Hepatocyte (in vitro differentiated cells): ENCODE data around the gene CECR2.

Experiments
- EZH2 ChIP-seq: fragments of 200-600 bp; sonication (generic); IDR thresholded peaks from 2 replicates; pipeline ENCODE4 v1.6.1; 2016; ENCODE audit warnings: antibody characterized with exemption, mild to moderate bottlenecking, borderline replicate concordance
- EZH2phosphoT487 ChIP-seq: fragments of 200-600 bp; sonication (generic); IDR thresholded peaks from one replicate; pipeline ENCODE4 v1.6.1; 2018; ENCODE audit warnings: antibody characterized with exemption, mild to moderate bottlenecking, low read depth, moderate library complexity; ENCODE audit not compliant: unreplicated experiment, severe bottlenecking
- TF ChIP-seq, protein P1 (sequence below): fragments of 200-600 bp; sonication (generic); IDR thresholded peaks from 2 replicates; pipeline ENCODE4 v1.5.1; 2016; ENCODE audit warnings: antibody characterized with exemption, mild to moderate bottlenecking; ENCODE audit not compliant: poor library complexity

GRCh38 chr22:17475318-17476230 is 106.3 kb downstream of the CECR2 start:
- TF ChIP-seq, protein P1, sequence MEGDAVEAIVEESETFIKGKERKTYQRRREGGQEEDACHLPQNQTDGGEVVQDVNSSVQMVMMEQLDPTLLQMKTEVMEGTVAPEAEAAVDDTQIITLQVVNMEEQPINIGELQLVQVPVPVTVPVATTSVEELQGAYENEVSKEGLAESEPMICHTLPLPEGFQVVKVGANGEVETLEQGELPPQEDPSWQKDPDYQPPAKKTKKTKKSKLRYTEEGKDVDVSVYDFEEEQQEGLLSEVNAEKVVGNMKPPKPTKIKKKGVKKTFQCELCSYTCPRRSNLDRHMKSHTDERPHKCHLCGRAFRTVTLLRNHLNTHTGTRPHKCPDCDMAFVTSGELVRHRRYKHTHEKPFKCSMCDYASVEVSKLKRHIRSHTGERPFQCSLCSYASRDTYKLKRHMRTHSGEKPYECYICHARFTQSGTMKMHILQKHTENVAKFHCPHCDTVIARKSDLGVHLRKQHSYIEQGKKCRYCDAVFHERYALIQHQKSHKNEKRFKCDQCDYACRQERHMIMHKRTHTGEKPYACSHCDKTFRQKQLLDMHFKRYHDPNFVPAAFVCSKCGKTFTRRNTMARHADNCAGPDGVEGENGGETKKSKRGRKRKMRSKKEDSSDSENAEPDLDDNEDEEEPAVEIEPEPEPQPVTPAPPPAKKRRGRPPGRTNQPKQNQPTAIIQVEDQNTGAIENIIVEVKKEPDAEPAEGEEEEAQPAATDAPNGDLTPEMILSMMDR, result no peak
- TF ChIP-seq EZH2, result no peak
- TF ChIP-seq EZH2phosphoT487, result no peak
